GM12878 (cell line): ENCODE measurements around the gene PSMD1. TPM values are rescaled to one million over a fixed set of nuclear protein-coding genes. Genes with fewer than 3 reads are reported as not detected.

Experiments
- ATAC-seq: fragments of 200-7000 bp; cut with Tn5 transposase; 3 replicates; pipeline ENCODE4 v1.9.1; 2020; ENCODE audit warnings: mild to moderate bottlenecking, moderate library complexity
- BruUV-seq: library from RNA; stranded (reverse); fragments of 400-500 nt; replicated peaks from 2 replicates; lab custom pipeline; 2021; lab: Mats Ljungman, UMichigan
- CTCF ChIA-PET: fragments of 300-600 bp; sonication (Branson Sonifier 250); formaldehyde crosslinking; extraction: SDS; loops from one replicate; lab custom pipeline; 2021; ENCODE audit warnings: inconsistent platforms; lab: Yijun Ruan, JAX
- POLR2A ChIA-PET: fragments of 350-600 bp; formaldehyde crosslinking; extraction: SDS; loops from one replicate; lab custom pipeline; 2021; ENCODE audit warnings: inconsistent platforms; lab: Charles Lee
- RAD21 ChIA-PET: fragments of 300-600 bp; sonication (Branson Sonifier 250); formaldehyde crosslinking; loops from one replicate; lab custom pipeline; 2023; ENCODE audit warnings: antibody characterized with exemption; ENCODE audit not compliant: unreplicated experiment; lab: Charles Lee
- SMC1A ChIA-PET: fragments of 300-600 bp; sonication (Branson Sonifier 250); formaldehyde crosslinking; loops from one replicate; lab custom pipeline; 2023; ENCODE audit not compliant: unreplicated experiment, uncharacterized antibody; lab: Charles Lee
- DNase-seq: peaks from one replicate; pipeline ENCODE4 v3.0.0-alpha.2; 2011; ENCODE audit warnings: low read depth, low spot score
- FAIRE-seq: peaks from 3 replicates; lab custom pipeline; 2011; peaks lifted over from hg19 to GRCh38; lab: Jason Lieb, UNC
- H2AFZ ChIP-seq: 2 replicates; pipeline ENCODE4 v1.6.0; 2011; ENCODE audit warnings: low read depth, low read length, control low read depth; ENCODE audit not compliant: control insufficient read depth
- H3K27ac ChIP-seq: 2 replicates; pipeline ENCODE4 v1.5.1; 2011; ENCODE audit warnings: control low read depth; ENCODE audit not compliant: control insufficient read depth, insufficient read depth
- H3K27me3 ChIP-seq, 2 experiments: replicated peaks in 1 of 2; 2 replicates each; pipeline versions ENCODE4 v1.6.0 to v1.6.1; 2011; ENCODE audit warnings: low read length in 1 of 2; ENCODE audit not compliant: control insufficient read depth in 2 of 2, insufficient read depth in 2 of 2
- H3K36me3 ChIP-seq, 2 experiments: 2 replicates each; pipeline ENCODE4 v1.5.1; 2011; ENCODE audit warnings: low read length in 1 of 2; ENCODE audit not compliant: control insufficient read depth in 2 of 2, insufficient read depth in 2 of 2
- H3K4me1 ChIP-seq: 2 replicates; pipeline ENCODE4 v1.6.1; 2011; ENCODE audit warnings: mild to moderate bottlenecking, low read length, moderate library complexity, mixed read lengths; ENCODE audit not compliant: control insufficient read depth, insufficient read depth
- H3K4me2 ChIP-seq: 2 replicates; pipeline ENCODE4 v1.6.0; 2011; ENCODE audit warnings: control low read depth; ENCODE audit not compliant: control insufficient read depth, insufficient read depth
- H3K4me3 ChIP-seq: fragments of 200-600 bp; sonication (generic); 2 replicates; pipeline ENCODE4 v1.5.1; 2016
- H3K79me2 ChIP-seq: 2 replicates; pipeline ENCODE4 v1.6.0; 2011; ENCODE audit warnings: low read length; ENCODE audit not compliant: control insufficient read depth, insufficient read depth
- H3K9ac ChIP-seq: 2 replicates; pipeline ENCODE4 v1.8.0; 2011; ENCODE audit warnings: low read length, control low read depth, mixed read lengths; ENCODE audit not compliant: control insufficient read depth, insufficient read depth
- H3K9me3 ChIP-seq: replicated peaks from 3 replicates; pipeline ENCODE4 v1.5.1; 2011; ENCODE audit warnings: mild to moderate bottlenecking, low read length; ENCODE audit not compliant: control insufficient read depth, insufficient read depth
- H4K20me1 ChIP-seq: 2 replicates; pipeline ENCODE4 v1.6.0; 2011; ENCODE audit not compliant: control insufficient read depth, insufficient read depth
- ATF7 ChIP-seq: fragments of 450-650 bp; IDR thresholded peaks from 2 replicates; pipeline ENCODE4 v1.6.1; 2016; ENCODE audit warnings: low read depth, mild to moderate bottlenecking
- CHD4 ChIP-seq: fragments of 200-600 bp; sonication (generic); IDR thresholded peaks from 2 replicates; pipeline ENCODE4 v1.6.1; 2016; ENCODE audit warnings: mild to moderate bottlenecking
- EED ChIP-seq: sonication (generic); IDR thresholded peaks from 2 replicates; pipeline ENCODE4 v1.6.1; 2016; ENCODE audit warnings: antibody characterized with exemption, low read depth
- FOXK2 ChIP-seq: fragments of 450-650 bp; IDR thresholded peaks from 2 replicates; pipeline ENCODE4 v1.6.1; 2017; ENCODE audit warnings: mild to moderate bottlenecking, moderate library complexity
- GABPA ChIP-seq: IDR thresholded peaks from 2 replicates; pipeline ENCODE4 v1.6.1; 2014; ENCODE audit warnings: antibody characterized with exemption, low read depth, mild to moderate bottlenecking, inconsistent platforms
- GATAD2B ChIP-seq: fragments of 450-650 bp; conservative IDR thresholded peaks from 2 replicates; pipeline ENCODE4 v1.6.1; 2017; ENCODE audit warnings: low read depth, mild to moderate bottlenecking, moderate library complexity
- JUND ChIP-seq: IDR thresholded peaks from 2 replicates; pipeline ENCODE4 v1.6.1; 2012; ENCODE audit warnings: low read depth, mild to moderate bottlenecking, low read length, improper control_type of control experiment, moderate library complexity
- LARP7 ChIP-seq: fragments of 450-650 bp; IDR thresholded peaks from 2 replicates; pipeline ENCODE4 v1.6.1; 2017; ENCODE audit warnings: mild to moderate bottlenecking
- MTA2 ChIP-seq: fragments of 450-650 bp; IDR thresholded peaks from 2 replicates; pipeline ENCODE4 v1.6.1; 2016; ENCODE audit warnings: low read depth, mild to moderate bottlenecking, moderate library complexity
- MYB ChIP-seq: fragments of 150-350 bp; IDR thresholded peaks from 2 replicates; pipeline ENCODE4 v1.6.1; 2014; ENCODE audit warnings: mild to moderate bottlenecking, low read depth, low read length, borderline replicate concordance
- NRF1 ChIP-seq: conservative IDR thresholded peaks from 2 replicates; pipeline ENCODE4 v1.6.1; 2011; ENCODE audit warnings: mild to moderate bottlenecking, low read depth, low read length, improper control_type of control experiment
- POLR2AphosphoS2 ChIP-seq: IDR thresholded peaks from 2 replicates; pipeline ENCODE4 v1.6.1; 2011; ENCODE audit warnings: low read depth, mild to moderate bottlenecking, low read length, improper control_type of control experiment, moderate library complexity
- POU2F2 ChIP-seq: IDR thresholded peaks from 3 replicates; pipeline ENCODE4 v1.6.1; 2011; ENCODE audit warnings: low read depth, mild to moderate bottlenecking, low read length, borderline replicate concordance
- RUNX3 ChIP-seq: IDR thresholded peaks from 2 replicates; pipeline ENCODE4 v1.6.1; 2012; ENCODE audit warnings: low read length, inconsistent platforms
- SMARCA5 ChIP-seq: fragments of 450-650 bp; IDR thresholded peaks from 2 replicates; pipeline ENCODE4 v1.6.1; 2017; ENCODE audit warnings: mild to moderate bottlenecking
- TBL1XR1 ChIP-seq: IDR thresholded peaks from 2 replicates; pipeline ENCODE4 v1.6.1; 2012; ENCODE audit warnings: low read depth, low read length, improper control_type of control experiment
- WGBS: methylation state at CpG from one replicate; pipeline ENCODE4 v1.1.6; 2016; ENCODE audit warnings: low lambda C conversion rate; ENCODE audit not compliant: insufficient replicate concordance, insufficient coverage; ENCODE audit errors: missing lambda C conversion rate; 5-methylcytosine and 5-hydroxymethylcytosine counted together
- in situ Hi-C: fragments of 300-500 bp; cut with MboI; formaldehyde crosslinking; loops from 9 replicates; pipeline ENCODE4 v1.14.3; 2018; ENCODE audit warnings: mixed read lengths
- intact Hi-C: fragments of 100-400 bp; cut with micrococcal nuclease; formaldehyde crosslinking; loops from one replicate; pipeline ENCODE4 v1.14.2; 2022; ENCODE audit not compliant: unreplicated experiment
- polyA plus RNA-seq, 11 experiments: library from polyadenylated mRNA; depleted of rRNA in 4 of 11; unstranded in 6 of 11; stranded (reverse) in 5 of 11; fragments of >200 nt; fragmentation: Nextera tagmentation in 4 of 11; fragmentation: Illumina TruSeq in 1 of 11; extraction: Ambion mirVana in 4 of 11; extraction: Trizol in 1 of 11; gene quantifications; 1 replicate in 1 of 11; 2 replicates in 10 of 11; pipeline versions ENCODE4 v1.2.1 to v1.2.3, GENCODE V29; 2011 to 2016; ENCODE audit warnings: inconsistent platforms in 2 of 11, missing spikeins in 2 of 11, low read depth in 1 of 11
- total RNA-seq, 4 experiments: library from RNA; depleted of rRNA in 3 of 4; stranded (reverse); fragments of >200 nt in 3 of 4; fragmentation: Illumina TruSeq in 1 of 4; extraction: Trizol in 1 of 4; gene quantifications; 2 replicates each; pipeline versions ENCODE4 v1.2.1 to v1.2.3, GENCODE V29; 2013 to 2021
- TF ChIP-seq, protein P1 (sequence below): fragments of 450-650 bp; formaldehyde crosslinking; IDR thresholded peaks from 2 replicates; pipeline ENCODE4 v1.4.0; 2020; ENCODE audit warnings: mild to moderate bottlenecking, moderate library complexity
- TF ChIP-seq, protein P2 (sequence below): fragments of 450-650 bp; IDR thresholded peaks from 2 replicates; pipeline ENCODE4 v1.6.1; 2017; ENCODE audit warnings: mild to moderate bottlenecking, moderate library complexity
- TF ChIP-seq, protein P3 (sequence below): IDR thresholded peaks from 2 replicates; pipeline ENCODE4 v1.6.1; 2011; ENCODE audit warnings: low read depth, low read length, improper control_type of control experiment, borderline replicate concordance

The PSMD1 gene
- total and polyA plus RNA-seq, 10 of the 15 experiments (the other 5 are each of a cell fraction or from before 2014, with no cell fraction given) = 87.4 to 220 (median 139) TPM

DNA sequence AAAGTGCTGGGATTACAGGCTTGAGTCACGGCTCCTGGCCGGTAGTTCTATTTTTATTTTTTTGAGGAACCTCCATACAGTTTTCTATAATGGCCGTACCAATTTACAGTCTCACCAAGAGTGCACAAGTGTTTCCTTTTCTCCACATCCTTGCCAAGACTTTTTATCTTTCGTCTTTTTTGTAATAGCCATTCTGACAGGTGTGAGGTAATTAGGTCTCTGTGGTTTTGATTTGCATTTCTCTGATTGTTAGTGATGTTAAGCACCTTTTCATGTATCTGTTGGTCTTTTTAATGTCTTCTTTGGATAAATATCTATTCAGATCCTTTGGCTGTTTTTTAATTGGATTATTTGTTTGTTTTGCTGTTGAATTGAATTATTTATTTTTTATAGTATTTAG, 151.1 kb downstream of the PSMD1 start:
- H3K4me2 ChIP-seq = no peak overlapping the region
- no peak for DNase-seq
- POLR2A ChIA-PET = no interaction called here
- peaks cover 0 to 5% of the 10 kb centered on the region in 2 experiments; a peak in 3 of 4 replicates for H3K36me3 ChIP-seq
- no peak overlapping the region for H3K27ac ChIP-seq
- H3K9ac ChIP-seq = no peak overlapping the region
- FAIRE-seq = no peak
- no peaks in the 10 kb centered on the region for H3K9me3 ChIP-seq
- intact Hi-C loops = no loop called here
- peak; percentile 60 for ATAC-seq
- no peak overlapping the region for H3K4me3 ChIP-seq
- SMC1A ChIA-PET = no interaction called here
- no peaks in the 10 kb centered on the region; the same call in 1 of the 2 replicates for H3K4me1 ChIP-seq
- in situ Hi-C loops = no loop called here
- no peaks in the 10 kb centered on the region for H4K20me1 ChIP-seq
- no peak overlapping the region for H2AFZ ChIP-seq
- H3K27me3 ChIP-seq = no peaks in the 10 kb centered on the region
- BruUV-seq = no TSS peak
- RAD21 ChIA-PET = no interaction called here
- WGBS = 85% methylated on average over 4 of the region's 4 CpGs
- no peaks in the 10 kb centered on the region for H3K79me2 ChIP-seq
- CTCF ChIA-PET = no interaction called here
- no peak for TF ChIP-seq GATAD2B
- TF ChIP-seq JUND = no peak
- TF ChIP-seq SMARCA5 = no peak
- no peak for TF ChIP-seq LARP7
- TF ChIP-seq MYB = no peak
- TF ChIP-seq MTA2 = peak; percentile 74
- TF ChIP-seq RUNX3 = peak; percentile 58; the same call in 1 of the 2 replicates
- TF ChIP-seq, protein P1, sequence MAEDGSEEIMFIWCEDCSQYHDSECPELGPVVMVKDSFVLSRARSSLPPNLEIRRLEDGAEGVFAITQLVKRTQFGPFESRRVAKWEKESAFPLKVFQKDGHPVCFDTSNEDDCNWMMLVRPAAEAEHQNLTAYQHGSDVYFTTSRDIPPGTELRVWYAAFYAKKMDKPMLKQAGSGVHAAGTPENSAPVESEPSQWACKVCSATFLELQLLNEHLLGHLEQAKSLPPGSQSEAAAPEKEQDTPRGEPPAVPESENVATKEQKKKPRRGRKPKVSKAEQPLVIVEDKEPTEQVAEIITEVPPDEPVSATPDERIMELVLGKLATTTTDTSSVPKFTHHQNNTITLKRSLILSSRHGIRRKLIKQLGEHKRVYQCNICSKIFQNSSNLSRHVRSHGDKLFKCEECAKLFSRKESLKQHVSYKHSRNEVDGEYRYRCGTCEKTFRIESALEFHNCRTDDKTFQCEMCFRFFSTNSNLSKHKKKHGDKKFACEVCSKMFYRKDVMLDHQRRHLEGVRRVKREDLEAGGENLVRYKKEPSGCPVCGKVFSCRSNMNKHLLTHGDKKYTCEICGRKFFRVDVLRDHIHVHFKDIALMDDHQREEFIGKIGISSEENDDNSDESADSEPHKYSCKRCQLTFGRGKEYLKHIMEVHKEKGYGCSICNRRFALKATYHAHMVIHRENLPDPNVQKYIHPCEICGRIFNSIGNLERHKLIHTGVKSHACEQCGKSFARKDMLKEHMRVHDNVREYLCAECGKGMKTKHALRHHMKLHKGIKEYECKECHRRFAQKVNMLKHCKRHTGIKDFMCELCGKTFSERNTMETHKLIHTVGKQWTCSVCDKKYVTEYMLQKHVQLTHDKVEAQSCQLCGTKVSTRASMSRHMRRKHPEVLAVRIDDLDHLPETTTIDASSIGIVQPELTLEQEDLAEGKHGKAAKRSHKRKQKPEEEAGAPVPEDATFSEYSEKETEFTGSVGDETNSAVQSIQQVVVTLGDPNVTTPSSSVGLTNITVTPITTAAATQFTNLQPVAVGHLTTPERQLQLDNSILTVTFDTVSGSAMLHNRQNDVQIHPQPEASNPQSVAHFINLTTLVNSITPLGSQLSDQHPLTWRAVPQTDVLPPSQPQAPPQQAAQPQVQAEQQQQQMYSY = no peak
- TF ChIP-seq, protein P2, sequence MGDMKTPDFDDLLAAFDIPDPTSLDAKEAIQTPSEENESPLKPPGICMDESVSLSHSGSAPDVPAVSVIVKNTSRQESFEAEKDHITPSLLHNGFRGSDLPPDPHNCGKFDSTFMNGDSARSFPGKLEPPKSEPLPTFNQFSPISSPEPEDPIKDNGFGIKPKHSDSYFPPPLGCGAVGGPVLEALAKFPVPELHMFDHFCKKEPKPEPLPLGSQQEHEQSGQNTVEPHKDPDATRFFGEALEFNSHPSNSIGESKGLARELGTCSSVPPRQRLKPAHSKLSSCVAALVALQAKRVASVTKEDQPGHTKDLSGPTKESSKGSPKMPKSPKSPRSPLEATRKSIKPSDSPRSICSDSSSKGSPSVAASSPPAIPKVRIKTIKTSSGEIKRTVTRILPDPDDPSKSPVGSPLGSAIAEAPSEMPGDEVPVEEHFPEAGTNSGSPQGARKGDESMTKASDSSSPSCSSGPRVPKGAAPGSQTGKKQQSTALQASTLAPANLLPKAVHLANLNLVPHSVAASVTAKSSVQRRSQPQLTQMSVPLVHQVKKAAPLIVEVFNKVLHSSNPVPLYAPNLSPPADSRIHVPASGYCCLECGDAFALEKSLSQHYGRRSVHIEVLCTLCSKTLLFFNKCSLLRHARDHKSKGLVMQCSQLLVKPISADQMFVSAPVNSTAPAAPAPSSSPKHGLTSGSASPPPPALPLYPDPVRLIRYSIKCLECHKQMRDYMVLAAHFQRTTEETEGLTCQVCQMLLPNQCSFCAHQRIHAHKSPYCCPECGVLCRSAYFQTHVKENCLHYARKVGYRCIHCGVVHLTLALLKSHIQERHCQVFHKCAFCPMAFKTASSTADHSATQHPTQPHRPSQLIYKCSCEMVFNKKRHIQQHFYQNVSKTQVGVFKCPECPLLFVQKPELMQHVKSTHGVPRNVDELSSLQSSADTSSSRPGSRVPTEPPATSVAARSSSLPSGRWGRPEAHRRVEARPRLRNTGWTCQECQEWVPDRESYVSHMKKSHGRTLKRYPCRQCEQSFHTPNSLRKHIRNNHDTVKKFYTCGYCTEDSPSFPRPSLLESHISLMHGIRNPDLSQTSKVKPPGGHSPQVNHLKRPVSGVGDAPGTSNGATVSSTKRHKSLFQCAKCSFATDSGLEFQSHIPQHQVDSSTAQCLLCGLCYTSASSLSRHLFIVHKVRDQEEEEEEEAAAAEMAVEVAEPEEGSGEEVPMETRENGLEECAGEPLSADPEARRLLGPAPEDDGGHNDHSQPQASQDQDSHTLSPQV = no peak
- TF ChIP-seq EED = no peak
- peak; percentile 71 for TF ChIP-seq ATF7
- TF ChIP-seq POU2F2 = peak; percentile 25; the same call in 1 of the 3 replicates
- no peak for TF ChIP-seq CHD4
- TF ChIP-seq, protein P3, sequence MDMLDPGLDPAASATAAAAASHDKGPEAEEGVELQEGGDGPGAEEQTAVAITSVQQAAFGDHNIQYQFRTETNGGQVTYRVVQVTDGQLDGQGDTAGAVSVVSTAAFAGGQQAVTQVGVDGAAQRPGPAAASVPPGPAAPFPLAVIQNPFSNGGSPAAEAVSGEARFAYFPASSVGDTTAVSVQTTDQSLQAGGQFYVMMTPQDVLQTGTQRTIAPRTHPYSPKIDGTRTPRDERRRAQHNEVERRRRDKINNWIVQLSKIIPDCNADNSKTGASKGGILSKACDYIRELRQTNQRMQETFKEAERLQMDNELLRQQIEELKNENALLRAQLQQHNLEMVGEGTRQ = no peak
- no peak for TF ChIP-seq GABPA
- no peak for TF ChIP-seq TBL1XR1
- TF ChIP-seq NRF1 = no peak
- no peak for TF ChIP-seq POLR2AphosphoS2
- TF ChIP-seq FOXK2 = no peak
